ENCODE measurements around the gene ARVCF.

ARVCF gene

GRCh38 chr22:19923914-19924513, 92.6 kb downstream of the ARVCF start:
- Histone ChIP-seq H3K4me1 (ENCODE audit: control insufficient read depth, insufficient read depth, low read length) (no peaks in the 10 kb centered on the region), H3K27ac (ENCODE audit: extremely low read depth, low read depth, low read length) (no peak overlapping the region), H3K9me3 (ENCODE audit: control insufficient read depth, insufficient read depth, low read depth, low read length) (no peaks in the 10 kb centered on the region), H3K4me3 (ENCODE audit: low read depth, low read length) (no peak overlapping the region), H3K36me3 (ENCODE audit: control insufficient read depth in 2 of 2, insufficient read depth in 1 of 2, low read length in 2 of 2) (no peaks in the 10 kb centered on the region; a peak in 1 of 3 replicates)
- TF ChIP-seq ZNF211 (tag by site-specific recombination; IDR thresholded peaks at IDR 0.05; ENCODE audit: low read depth) = no peak
- no peak for TF ChIP-seq AEBP2 (tag by site-specific recombination; IDR thresholded peaks at IDR 0.05; ENCODE audit: borderline replicate concordance)
- TF ChIP-seq ZSCAN16 (tag by site-specific recombination; IDR thresholded peaks at IDR 0.05) = no peak
- TF ChIP-seq ZNF664 (tag by site-specific recombination; IDR thresholded peaks at IDR 0.05) = no peak
- TF ChIP-seq ZNF202 (tag by site-specific recombination; IDR thresholded peaks at IDR 0.05; ENCODE audit: borderline replicate concordance) = no peak
- TF ChIP-seq KLF16 (tag by site-specific recombination; IDR thresholded peaks at IDR 0.05) = no peak
- TF ChIP-seq ZNF423 (tag by site-specific recombination; IDR thresholded peaks at IDR 0.05) = no peak
- no peak for TF ChIP-seq ZNF623 (tag by site-specific recombination; IDR thresholded peaks at IDR 0.05)
- no peak for TF ChIP-seq HOXD13 (CRISPR knock-in tag; IDR thresholded peaks at IDR 0.05; ENCODE audit: borderline replicate concordance)
- ChIA-PET CTCF (interaction anchor here (0.5 to 3.7 kb wide), 5 partner anchors 10 to 193 kb away, joined by 3 to 16 read pairs (median 3); no protein-coding TSS in a partner anchor), POLR2A (interaction anchor here (0.7 kb wide), 1 partner anchor 32 kb away, joined by 5 read pairs; no protein-coding TSS in a partner anchor)

DNA sequence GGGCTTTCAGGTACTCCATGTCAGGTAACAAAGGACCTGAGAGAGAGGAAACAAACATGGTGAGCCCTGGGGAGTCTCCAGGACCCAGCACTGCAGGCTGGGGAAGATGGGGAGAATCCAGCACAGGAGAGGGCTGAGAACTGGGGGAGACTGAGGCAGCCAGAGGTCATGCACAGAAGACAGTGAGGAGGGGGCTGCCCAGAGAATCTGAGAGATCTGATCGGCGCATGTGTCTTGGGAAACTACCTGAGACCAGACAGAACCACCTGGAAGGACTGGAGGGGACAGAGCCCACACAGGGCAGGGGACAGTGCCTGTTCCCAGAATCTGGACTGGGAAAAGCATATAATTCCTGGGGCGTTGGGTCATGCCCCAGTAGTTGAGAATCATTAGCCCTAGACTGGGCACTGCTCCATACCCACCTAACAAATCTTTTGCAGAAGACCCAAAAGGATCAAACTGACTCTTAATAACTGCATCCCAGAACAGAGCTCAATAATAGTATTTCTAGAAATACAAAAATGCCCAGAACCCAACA, 95.0 kb downstream of the ARVCF start:
- Histone ChIP-seq H3K36me3 (ENCODE audit: control insufficient read depth in 2 of 2, insufficient read depth in 1 of 2, low read length in 2 of 2) (peaks cover 0 to 23% of the 10 kb centered on the region in 2 experiments; a peak in 2 of 3 replicates), H3K27ac (ENCODE audit: extremely low read depth, low read depth, low read length) (no peak overlapping the region), H3K4me1 (ENCODE audit: control insufficient read depth, insufficient read depth, low read length) (no peaks in the 10 kb centered on the region), H3K4me3 (ENCODE audit: low read depth, low read length) (no peak overlapping the region), H3K9me3 (ENCODE audit: control insufficient read depth, insufficient read depth, low read depth, low read length) (no peaks in the 10 kb centered on the region)
- ChIA-PET CTCF (interaction anchor here (0.6 to 1.3 kb wide), 7 partner anchors 8 to 964 kb away, joined by 3 to 5 read pairs (median 4); no protein-coding TSS in a partner anchor), POLR2A (interaction anchor here (0.6 to 1.3 kb wide), 2 partner anchors 9 to 29 kb away, joined by 3 to 7 read pairs; no protein-coding TSS in a partner anchor)
- no peak for TF ChIP-seq ZNF398 (tag by site-specific recombination; IDR thresholded peaks at IDR 0.05)
- TF ChIP-seq ZBTB49 (tag by site-specific recombination; IDR thresholded peaks at IDR 0.05; ENCODE audit: low read depth) = no peak
- no peak for TF ChIP-seq REPIN1 (tag by site-specific recombination; IDR thresholded peaks at IDR 0.05; ENCODE audit: low read depth)
- TF ChIP-seq ZNF548 (tag by site-specific recombination; IDR thresholded peaks at IDR 0.05) = no peak
- no peak for TF ChIP-seq ZNF223 (tag by site-specific recombination; IDR thresholded peaks at IDR 0.05)
- no peak for TF ChIP-seq ZNF558 (tag by site-specific recombination; IDR thresholded peaks at IDR 0.05)
- TF ChIP-seq ZNF571 (tag by site-specific recombination; IDR thresholded peaks at IDR 0.05) = no peak
- no peak for TF ChIP-seq ZNF416 (tag by site-specific recombination; IDR thresholded peaks at IDR 0.05)
- TF ChIP-seq ZNF768 (tag by site-specific recombination; IDR thresholded peaks at IDR 0.05) = no peak
- no peak for TF ChIP-seq ZNF133 (tag by site-specific recombination; IDR thresholded peaks at IDR 0.05)
- no peak for TF ChIP-seq ZNF785 (tag by site-specific recombination; IDR thresholded peaks at IDR 0.05)
- no peak for TF ChIP-seq ZNF354C (tag by site-specific recombination; IDR thresholded peaks at IDR 0.05; ENCODE audit: borderline replicate concordance, low read depth)
- TF ChIP-seq ZNF610 (tag by site-specific recombination; IDR thresholded peaks at IDR 0.05; ENCODE audit: borderline replicate concordance) = no peak
